ENCODE measurements around the gene THRAP3.

THRAP3 gene

DNA sequence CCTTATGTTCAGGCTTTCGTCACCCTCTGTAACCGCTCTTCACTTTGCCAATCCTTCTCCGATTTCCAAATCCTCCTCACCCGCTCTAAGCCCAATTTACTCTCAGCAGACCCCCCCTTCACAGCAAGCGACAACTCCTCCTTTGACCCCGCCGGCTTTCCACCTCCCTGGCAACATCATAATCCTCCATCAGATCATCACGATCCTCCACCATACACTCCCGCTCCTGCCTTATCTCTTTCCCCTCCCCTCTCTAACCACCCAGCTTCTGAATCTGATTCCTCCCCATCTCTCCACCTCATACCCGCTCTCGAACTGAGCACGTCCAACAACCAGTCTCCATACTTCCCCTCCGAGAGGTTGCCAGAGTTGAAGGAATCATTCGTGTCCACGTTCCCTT lies 106.7 kb downstream of the THRAP3 start:
- DNase-seq: no peak

GRCh38 chr1:36337830-36338229 lies 113.6 kb downstream of the THRAP3 start:
- no peak for DNase-seq

- no peak for DNase-seq
Measured at GRCh38 chr1:36339215-36339614, 115.0 kb downstream of the THRAP3 start.

DNA sequence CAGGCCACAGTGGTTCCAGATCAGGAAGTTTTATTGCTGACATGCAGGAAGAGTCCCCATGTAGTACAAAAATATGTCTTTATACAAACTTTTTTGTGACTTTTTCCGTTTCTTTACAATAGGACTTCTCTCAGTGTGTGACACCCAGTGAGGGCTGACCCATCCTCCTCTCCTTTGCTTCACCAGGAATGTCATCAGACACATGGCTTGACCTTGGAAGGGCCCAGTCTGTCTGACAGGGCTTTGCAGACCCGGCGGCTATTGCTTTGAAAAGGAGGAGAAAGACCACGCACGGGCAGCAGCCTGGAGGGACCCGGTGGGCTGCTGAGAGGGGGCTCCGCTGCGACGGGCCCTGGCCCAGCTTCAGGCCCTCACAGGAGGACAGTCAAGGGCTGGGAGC lies 115.4 kb downstream of the THRAP3 start:
- no peak for DNase-seq

- no peak for DNase-seq
Measured at GRCh38 chr1:36341626-36342320, 117.5 kb downstream of the THRAP3 start.

- DNase-seq: peak in 1 of 2 donors; percentile 42
Measured at GRCh38 chr1:36342426-36343185, 118.4 kb downstream of the THRAP3 start.

DNA sequence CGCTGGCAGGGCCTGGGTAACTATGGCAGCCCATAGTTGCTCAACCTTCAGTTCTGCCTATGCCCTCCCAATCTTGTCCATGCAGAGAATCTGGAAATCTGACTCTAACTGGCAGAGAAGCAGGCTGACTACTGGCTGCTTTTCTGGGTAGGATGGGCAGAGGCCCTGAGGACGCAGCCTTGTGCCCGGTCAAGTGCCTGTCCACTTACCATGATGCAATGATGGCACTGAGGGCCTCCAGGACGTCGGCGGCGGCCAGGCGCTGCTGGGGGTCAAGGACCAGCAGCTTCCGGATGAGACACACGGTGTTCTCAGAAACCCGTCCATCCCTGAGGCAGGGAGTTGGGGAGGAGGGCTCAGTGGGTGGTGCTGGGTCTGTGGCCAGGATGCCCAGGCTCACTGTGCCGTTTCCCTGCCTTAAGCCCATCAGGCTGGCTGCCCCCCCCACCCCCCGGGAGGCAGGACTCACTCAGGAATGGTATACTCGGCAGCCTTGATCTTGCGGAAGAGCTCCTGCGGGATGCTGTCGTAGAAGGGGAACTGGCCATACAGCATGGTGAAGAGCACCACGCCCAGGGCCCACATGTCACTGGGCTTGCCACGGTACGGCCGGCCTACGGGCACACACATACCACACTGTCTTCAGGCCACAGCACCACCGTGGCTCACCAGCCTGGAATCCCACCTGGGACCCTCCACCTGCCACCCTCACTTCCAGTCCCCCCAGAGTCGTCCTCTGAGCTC lies 119.6 kb downstream of the THRAP3 start:
- DNase-seq: no peak

- no peak for DNase-seq
Measured at GRCh38 chr1:36344395-36344680, 120.1 kb downstream of the THRAP3 start.

- no peak for DNase-seq
Measured at GRCh38 chr1:36345353-36345752, 121.1 kb downstream of the THRAP3 start.

GRCh38 chr1:36346741-36347370 lies 122.6 kb downstream of the THRAP3 start:
- DNase-seq: no peak

DNA sequence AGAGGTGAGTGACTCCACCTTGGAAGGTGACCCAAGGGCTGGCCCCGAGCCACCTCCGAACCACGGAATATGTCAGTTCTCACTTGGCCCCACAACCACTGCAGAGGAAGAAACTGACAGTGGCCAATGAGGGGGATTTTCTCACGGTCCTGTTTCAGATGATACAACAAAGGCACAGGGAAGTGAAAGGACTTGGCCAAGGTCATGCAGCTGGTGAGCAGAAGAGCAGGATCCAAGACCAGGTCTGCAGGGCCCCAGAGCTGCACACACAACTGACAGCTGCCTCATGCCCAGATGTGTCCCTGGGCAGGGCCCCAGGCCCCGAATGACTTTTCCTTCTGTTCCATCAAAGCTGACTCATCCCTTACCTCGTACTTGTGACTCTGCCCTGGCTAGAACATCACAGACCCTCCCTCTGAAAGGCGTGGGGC lies 125.0 kb downstream of the THRAP3 start:
- peak; percentile 24 to 28 for DNase-seq

DNA sequence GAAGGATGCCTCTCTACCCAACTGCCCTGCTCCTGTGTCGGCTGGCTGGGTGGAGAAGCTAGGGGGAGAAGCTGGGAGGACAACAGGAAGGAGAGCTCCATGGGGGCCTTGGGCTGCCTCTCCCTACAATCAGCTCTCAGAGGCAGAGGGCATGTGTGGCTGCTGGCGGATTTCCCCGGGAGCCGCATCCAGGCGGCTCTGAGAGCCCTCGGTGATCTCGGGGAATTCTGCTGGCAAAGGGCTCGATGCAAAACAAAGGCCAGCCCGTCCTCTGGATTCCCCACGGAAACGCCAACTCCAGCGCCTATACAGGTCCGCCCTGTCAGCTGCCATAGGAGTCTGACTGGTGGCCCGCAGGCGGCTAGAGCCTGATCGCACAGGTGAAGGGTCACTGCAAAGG lies 125.6 kb downstream of the THRAP3 start:
- no peak for DNase-seq

DNA sequence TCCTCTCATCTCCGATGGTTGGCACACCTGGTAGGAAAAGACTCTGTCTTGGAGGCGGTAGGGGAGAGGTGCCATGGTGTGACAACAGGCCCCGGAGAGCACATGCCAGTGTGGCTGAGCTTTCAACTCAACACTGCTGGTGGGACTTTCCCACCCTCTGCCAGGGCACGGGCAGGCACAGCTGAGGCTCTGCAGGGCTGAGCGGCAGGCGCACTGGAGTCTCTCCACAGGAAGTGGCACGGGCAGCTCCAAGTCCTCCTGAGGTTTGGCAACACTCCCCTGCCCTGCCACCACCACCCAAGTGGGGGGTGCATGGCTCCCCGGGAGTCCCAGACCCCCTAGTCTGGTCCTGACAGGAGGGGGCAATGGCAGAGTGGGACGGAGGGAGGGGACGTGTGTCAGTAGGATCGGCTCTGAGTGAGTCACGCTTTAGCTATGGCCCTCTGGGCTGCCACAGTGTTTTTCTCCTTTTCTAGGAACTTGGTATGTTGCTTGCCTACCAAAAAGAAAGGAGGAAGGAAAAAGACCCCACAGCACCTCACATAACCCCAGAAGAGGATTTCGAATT lies 126.5 kb downstream of the THRAP3 start:
- DNase-seq: peak; percentile 37 to 40

DNA sequence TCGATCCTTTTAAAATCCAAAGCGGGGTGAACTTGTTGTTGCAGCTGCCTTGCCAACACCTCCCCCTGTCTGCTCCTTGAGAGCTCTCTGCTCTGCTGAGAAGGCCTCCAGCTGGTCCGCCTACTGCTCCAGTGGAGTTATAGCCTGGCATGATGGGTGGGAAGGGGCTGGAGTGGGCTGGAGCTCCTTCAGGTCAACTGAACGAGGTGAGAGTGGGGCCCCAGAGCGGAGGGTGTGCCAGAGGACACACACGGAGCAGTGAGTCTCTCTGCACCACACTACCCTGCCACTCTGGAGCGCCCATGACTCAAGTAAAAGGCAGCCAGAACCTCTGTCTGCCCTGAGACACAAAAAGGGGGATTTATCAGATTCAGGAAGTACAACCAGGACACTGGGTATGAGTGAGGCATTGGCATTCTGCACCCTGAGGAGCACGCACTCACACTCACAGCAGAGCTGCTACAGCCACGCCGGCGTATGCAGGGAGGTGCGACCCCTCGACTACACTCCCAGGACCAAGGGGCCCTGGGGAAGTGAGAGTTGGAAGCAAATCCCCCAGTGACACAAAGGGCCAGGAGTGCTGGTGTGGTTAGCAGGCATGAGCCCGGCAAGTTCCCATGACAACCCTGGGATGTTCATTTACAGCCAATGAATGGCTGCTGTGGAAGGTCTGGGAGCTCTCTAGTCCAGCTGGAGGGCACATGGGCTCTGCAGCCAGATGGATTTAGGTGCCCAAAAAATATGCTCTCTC lies 127.2 kb downstream of the THRAP3 start:
- peak; percentile 24 to 48 for DNase-seq

- DNase-seq: peak in 1 of 2 donors; percentile 14
Measured at GRCh38 chr1:36352125-36352909, 128.1 kb downstream of the THRAP3 start.

DNA sequence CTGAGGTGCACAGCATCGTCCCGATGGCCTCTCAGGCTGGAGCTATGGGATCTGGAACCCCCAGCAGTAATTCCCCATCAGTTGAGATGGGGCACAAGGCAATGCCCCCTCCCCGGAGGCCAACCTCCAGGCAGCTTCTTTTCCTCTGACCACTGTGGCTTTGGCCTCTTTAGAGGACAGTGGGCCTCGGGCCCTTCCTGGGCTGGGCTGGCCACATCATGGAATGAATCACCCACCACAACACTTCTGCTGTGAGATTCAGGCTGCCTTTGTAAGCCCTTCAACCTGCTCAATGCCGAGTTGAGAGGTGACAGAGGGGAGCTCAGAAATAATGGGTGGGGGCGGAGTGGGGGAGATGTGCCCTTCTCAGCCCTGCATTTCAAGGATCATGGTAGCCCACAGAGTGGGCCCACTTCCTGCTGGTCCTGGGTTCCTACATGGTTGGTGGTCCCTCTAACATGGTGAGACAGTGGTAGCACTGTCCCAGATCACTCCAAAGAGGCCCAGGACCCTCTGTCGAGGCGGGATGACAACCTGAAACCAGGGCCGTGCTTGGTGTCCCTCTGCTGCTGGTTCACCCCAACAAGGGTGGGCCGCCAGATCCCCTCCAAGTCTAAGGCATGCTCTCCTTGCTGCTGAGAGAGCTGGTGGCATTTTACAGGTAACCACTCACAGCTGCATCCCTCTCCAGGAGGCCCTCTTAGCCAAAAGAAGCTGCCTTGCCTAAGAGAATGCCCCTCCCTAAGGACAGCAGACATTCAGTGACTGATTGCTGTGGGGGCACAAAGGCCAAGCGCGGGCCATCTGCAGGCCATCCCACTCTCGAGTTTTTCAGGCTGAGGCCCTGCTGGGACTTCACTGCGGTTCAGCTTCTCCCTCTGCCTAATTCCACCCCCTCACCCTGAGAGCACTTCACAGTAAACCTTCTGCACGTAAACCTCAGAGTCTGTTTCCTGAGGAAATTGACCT lies 129.0 kb downstream of the THRAP3 start:
- no peak for DNase-seq

GRCh38 chr1:36354486-36354885 lies 130.2 kb downstream of the THRAP3 start:
- no peak for DNase-seq
